K562 (cell line): ENCODE data around the gene VDAC1. TPM values are rescaled to one million over a fixed set of nuclear protein-coding genes. Genes with fewer than 3 reads are reported as not detected.

Experiments used
- CXXC5 ChIP-seq: fragments of 250-450 bp; sonication (Bioruptor Pico); IDR thresholded peaks from 2 replicates; pipeline ENCODE4 v1.8.0; 2022; ENCODE audit warnings: inconsistent platforms, mild to moderate bottlenecking, moderate library complexity
- HBP1 ChIP-seq: fragments of 450-650 bp; formaldehyde crosslinking; IDR thresholded peaks from 2 replicates; pipeline ENCODE4 v1.4.0; 2022; ENCODE audit warnings: missing genetic modification characterization
- HDAC1 ChIP-seq, 2 experiments: fragments of 450-650 bp; IDR thresholded peaks; 2 replicates each; pipeline ENCODE4 v1.6.1; 2016 to 2017; ENCODE audit warnings: inconsistent platforms in 1 of 2, mild to moderate bottlenecking in 1 of 2, moderate library complexity in 1 of 2
- KDM5B ChIP-seq: fragments of 200-600 bp; sonication (generic); IDR thresholded peaks from 2 replicates; pipeline ENCODE4 v1.6.1; 2012; ENCODE audit warnings: low read depth, mild to moderate bottlenecking, moderate library complexity, low read length, control low read depth, inconsistent platforms; ENCODE audit not compliant: insufficient replicate concordance
- LCOR ChIP-seq: sonication (generic); formaldehyde crosslinking; IDR thresholded peaks from 2 replicates; pipeline ENCODE4 v1.8.0; 2022; ENCODE audit warnings: mild to moderate bottlenecking, missing genetic modification reagents
- NFATC3 ChIP-seq: fragments of 450-650 bp; IDR thresholded peaks from 2 replicates; pipeline ENCODE4 v1.6.1; 2017; ENCODE audit warnings: mild to moderate bottlenecking
- NFRKB ChIP-seq: fragments of 450-650 bp; IDR thresholded peaks from 2 replicates; pipeline ENCODE4 v1.6.1; 2016; ENCODE audit warnings: low read depth
- NR1H2 ChIP-seq: sonication (generic); formaldehyde crosslinking; IDR thresholded peaks from 2 replicates; pipeline ENCODE4 v1.4.0; 2020; ENCODE audit warnings: mild to moderate bottlenecking, missing genetic modification reagents
- PHF8 ChIP-seq: fragments of 200-600 bp; sonication (generic); IDR thresholded peaks from 2 replicates; pipeline ENCODE4 v1.6.1; 2012; ENCODE audit warnings: mixed run types, mild to moderate bottlenecking, inconsistent platforms, low read length, moderate library complexity, borderline replicate concordance
- STAT6 ChIP-seq: sonication (generic); formaldehyde crosslinking; IDR thresholded peaks from 2 replicates; pipeline ENCODE4 v1.8.1; 2023; ENCODE audit warnings: mild to moderate bottlenecking, missing genetic modification reagents
- TAF9B ChIP-seq: fragments of 450-650 bp; IDR thresholded peaks from 2 replicates; pipeline ENCODE4 v1.6.1; 2018; ENCODE audit warnings: mild to moderate bottlenecking; ENCODE audit not compliant: partially characterized antibody
- USF2 ChIP-seq: sonication (generic); formaldehyde crosslinking; IDR thresholded peaks from 2 replicates; pipeline ENCODE4 v1.5.0; 2020; ENCODE audit warnings: missing genetic modification reagents
- ZBTB9 ChIP-seq: fragments of 450-650 bp; formaldehyde crosslinking; IDR thresholded peaks from 2 replicates; pipeline ENCODE4 v1.4.0; 2020; ENCODE audit warnings: mild to moderate bottlenecking, moderate library complexity
- ZEB2 ChIP-seq: fragments of 450-650 bp; IDR thresholded peaks from 2 replicates; pipeline ENCODE4 v1.6.1; 2016
- ZNF232 ChIP-seq: sonication (generic); formaldehyde crosslinking; IDR thresholded peaks from 2 replicates; pipeline ENCODE4 v1.8.0; 2022; ENCODE audit warnings: mild to moderate bottlenecking, missing genetic modification reagents
- ZNF277 ChIP-seq: fragments of 250-450 bp; sonication (Bioruptor Pico); IDR thresholded peaks from 2 replicates; pipeline ENCODE4 v1.8.0; 2022; ENCODE audit warnings: inconsistent platforms, mild to moderate bottlenecking, moderate library complexity, borderline replicate concordance
- ZNF445 ChIP-seq: fragments of 250-450 bp; sonication (Bioruptor Pico); IDR thresholded peaks from 2 replicates; pipeline ENCODE4 v1.4.0; 2020; ENCODE audit warnings: low read depth, mild to moderate bottlenecking, moderate library complexity
- polyA plus RNA-seq, 8 experiments: library from polyadenylated mRNA; depleted of rRNA in 4 of 8; stranded (reverse) in 5 of 8; unstranded in 3 of 8; fragments of >200 nt; fragmentation: Nextera tagmentation in 2 of 8; fragmentation: Illumina TruSeq in 1 of 8; extraction: Ambion mirVana in 2 of 8; extraction: Trizol in 1 of 8; gene quantifications; 2 replicates each; pipeline versions ENCODE4 v1.2.1 to v1.2.3, GENCODE V29; 2011 to 2014; ENCODE audit warnings: inconsistent platforms in 1 of 8, missing spikeins in 1 of 8
- total RNA-seq, 7 experiments: library from RNA; depleted of rRNA in 6 of 7; stranded (reverse); fragments of >200 nt in 6 of 7; fragmentation: Illumina TruSeq in 2 of 7; extraction: Trizol in 2 of 7; gene quantifications; 2 replicates each; pipeline versions ENCODE4 v1.2.1 to v1.2.3, GENCODE V29; 2011 to 2021; ENCODE audit warnings: low replicate concordance in 1 of 7

VDAC1 gene
- total and polyA plus RNA-seq, 9 of the 15 experiments (the other 6 are each of a cell fraction or from before 2014, with no cell fraction given), result 168 to 366 (median 293) TPM

- TF ChIP-seq KDM5B (peak; percentile 26), TAF9B (no peak), HBP1 (0 out of 2 replicates have a peak, but pooled peaks have one; percentile 24), ZEB2 (no peak), NFATC3 (no peak), USF2 (peak; percentile 62), LCOR (CRISPR knock-in tag) (no peak), NFRKB (0 out of 2 replicates have a peak, but pooled peaks have one; percentile 44), ZNF232 (CRISPR knock-in tag) (0 out of 2 replicates have a peak, but pooled peaks have one; percentile 32), STAT6 (CRISPR knock-in tag) (no peak), CXXC5 (CRISPR knock-in tag) (peak; percentile 19), ZBTB9 (CRISPR knock-in tag) (0 out of 2 replicates have a peak, but pooled peaks have one; percentile 20), ZNF445 (CRISPR knock-in tag) (no peak), ZNF277 (no peak), NR1H2 (CRISPR knock-in tag) (peak; percentile 85), PHF8 (peak; percentile 68; the same call in 1 of the 2 replicates), HDAC1 (IDR thresholded peaks at IDR 0.05) (0 out of 4 replicates have a peak, but pooled peaks of 1 of the 2 experiments have one; percentile 36)
Observed at GRCh38 chr5:134003817-134004625, 754 bp downstream of the VDAC1 start (continued).
